Epidermal melanocyte (primary cell): ENCODE results near the gene ABCG2.
"Not testable (repeated sequence)": the region's sequence is repeated elsewhere in the genome, so short reads cannot be mapped to it uniquely, and the experiment has no call there.

ENCODE experiments used
- DNase-seq: peaks from one replicate; pipeline ENCODE4 v3.0.0; 2011; ENCODE audit warnings: low spot score; ENCODE audit not compliant: insufficient read length

ABCG2 gene

DNA sequence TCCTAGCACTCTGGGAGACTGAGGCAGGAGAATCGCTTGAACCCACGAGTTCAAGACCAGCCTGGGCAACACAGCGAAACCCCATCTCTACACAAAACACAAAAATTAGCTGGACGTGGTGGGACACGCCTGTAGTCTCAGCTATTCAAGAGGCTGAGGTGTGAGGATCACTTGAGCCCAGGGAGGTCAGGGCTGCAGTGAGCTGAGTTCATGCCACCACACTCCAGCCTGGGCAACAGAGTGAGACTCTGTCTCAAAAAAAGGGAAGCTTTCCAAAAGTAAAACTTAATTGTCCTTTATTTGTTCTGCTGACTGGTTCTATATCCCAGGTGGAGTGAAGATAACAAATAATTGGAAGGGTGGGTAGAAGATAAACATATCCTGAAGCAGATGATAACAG is 45.6 kb downstream of the ABCG2 start:
- DNase-seq, result no peak

GRCh38 chr4:88110826-88111225 is 47.6 kb downstream of the ABCG2 start:
- DNase-seq, result no peak

- DNase-seq, result no peak
These were observed 49.1 kb downstream of the ABCG2 start for GRCh38 chr4:88109123-88109881.

- no peak for DNase-seq
These were observed 49.7 kb downstream of the ABCG2 start for GRCh38 chr4:88108747-88109122.

DNA sequence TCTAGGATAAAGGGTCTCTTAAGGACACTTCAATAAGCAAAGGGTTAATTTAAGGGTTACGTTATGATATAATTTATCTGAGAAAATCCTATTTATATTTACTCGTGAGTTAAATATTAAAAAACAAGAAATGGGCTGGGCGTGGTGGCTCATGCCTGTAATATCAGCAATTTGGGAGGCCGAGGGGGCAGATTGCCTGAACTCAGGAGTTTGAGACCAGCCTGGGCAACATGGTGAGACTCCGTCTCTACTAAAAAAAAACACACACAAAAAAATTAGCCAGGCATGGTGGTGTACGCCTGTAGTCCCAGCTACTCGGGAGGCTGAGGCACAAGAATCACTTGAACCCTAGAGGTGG is 50.4 kb downstream of the ABCG2 start:
- DNase-seq, result not testable (repeated sequence)

DNA sequence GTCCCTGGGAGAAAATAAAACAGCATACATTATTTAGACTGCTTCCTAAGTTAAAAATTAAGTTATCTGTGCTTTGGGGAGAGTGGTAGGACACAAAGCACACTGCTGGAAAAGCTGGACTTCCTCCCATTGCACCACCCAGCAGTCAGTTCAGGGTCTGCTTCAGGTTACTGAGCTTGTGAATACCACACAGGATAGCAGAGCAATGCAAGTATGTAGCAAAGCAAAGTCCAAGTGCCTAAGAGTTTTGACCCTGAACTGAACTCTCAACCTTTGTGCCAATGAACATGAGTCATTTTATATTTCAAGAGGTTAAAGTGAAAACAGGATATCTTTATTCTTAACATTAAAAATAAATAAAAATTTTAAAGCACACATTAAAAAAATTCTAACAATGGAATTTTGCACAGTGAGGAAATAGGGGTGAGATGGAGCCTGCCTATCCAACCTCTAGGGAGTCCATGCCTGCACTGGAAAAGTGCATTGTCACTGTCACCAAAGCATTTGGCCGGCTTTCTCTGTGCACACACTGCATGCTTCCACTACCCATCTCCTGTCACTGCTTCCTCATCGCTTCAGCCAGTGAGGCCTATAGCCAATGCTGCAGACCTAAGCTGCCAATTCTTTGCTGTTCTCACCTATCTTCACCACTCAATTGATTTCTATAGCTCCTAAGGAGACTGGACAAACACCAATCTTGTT is 50.9 kb downstream of the ABCG2 start:
- no peak for DNase-seq

DNA sequence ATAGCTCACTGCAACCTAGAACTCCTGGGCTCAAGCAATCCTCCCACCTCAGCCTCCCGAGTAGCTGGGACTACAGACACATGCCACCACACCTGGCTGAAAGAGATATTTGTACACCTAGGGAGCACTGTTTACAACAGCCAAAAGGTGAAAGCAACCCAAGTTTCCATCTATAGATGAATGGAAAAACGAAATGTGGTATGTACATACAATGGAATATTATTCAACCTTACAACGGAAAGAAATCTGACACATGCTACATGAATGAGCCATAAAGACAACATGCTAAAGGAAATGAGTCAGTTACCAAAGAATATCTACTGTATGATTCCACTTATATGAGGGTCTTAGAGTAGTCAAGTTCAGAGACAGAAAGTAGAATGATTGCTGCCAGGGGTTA is 52.2 kb downstream of the ABCG2 start:
- DNase-seq, result no peak

DNA sequence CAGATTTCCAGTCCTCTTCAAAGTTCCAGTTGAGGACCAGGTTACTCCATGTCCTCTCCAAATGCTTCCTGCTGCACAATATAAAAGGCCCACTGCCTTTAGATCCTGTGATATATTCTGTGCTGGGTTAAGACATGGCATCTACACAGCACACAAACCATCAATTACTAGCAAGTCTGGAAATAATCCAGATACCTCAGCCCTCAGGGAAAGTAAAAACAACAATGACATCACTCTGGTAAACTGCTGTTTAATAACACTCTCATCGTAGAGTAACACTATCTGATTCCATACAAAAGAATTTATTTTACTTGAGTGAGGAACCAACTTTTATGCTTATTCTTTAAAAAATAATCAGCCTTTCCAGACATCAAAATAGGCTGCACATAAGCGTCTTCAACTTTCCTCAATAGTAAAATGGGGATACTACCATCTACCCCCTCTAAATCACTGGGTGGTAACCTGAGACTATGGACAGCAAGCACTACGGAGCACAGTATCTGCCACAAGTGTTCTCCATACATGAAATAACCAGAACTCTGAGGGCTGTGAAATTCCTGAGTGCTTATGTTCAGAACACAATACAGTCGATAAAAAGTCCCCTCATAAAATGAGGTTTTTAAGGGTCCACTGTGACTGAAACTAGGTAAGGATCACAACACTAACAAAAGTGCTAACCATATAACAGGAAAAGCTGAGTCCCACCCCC is 53.4 kb downstream of the ABCG2 start:
- no peak for DNase-seq

DNA sequence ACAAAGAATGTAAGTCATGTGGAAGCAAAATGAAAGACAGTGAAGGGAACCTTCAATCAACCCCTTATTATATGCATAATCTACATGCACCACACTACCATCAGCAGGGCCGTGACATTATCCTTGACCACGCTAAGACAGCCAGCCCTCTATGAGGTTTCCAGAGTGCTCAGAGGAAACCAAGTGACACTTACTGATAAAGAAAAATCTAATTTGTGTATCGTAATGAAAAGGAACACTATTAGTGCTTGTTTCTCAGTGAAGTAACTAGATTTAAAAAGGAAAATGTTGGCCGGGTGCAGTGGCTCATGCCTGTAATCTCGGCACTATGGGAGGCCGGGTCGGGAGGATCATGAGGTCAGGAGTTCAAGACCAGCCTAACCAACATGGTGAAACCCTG is 56.4 kb downstream of the ABCG2 start:
- DNase-seq, result no peak

- DNase-seq, result no peak
These were observed 57.3 kb downstream of the ABCG2 start for GRCh38 chr4:88101165-88101564.

- no peak for DNase-seq
These were observed 59.3 kb downstream of the ABCG2 start for GRCh38 chr4:88098993-88099752.

GRCh38 chr4:88097781-88098180 is 60.7 kb downstream of the ABCG2 start:
- DNase-seq, result no peak

GRCh38 chr4:88097301-88097700 is 61.1 kb downstream of the ABCG2 start:
- no peak for DNase-seq

GRCh38 chr4:88093874-88094273 is 64.6 kb downstream of the ABCG2 start:
- no peak for DNase-seq

GRCh38 chr4:88091378-88091777 is 67.1 kb downstream of the ABCG2 start:
- no peak for DNase-seq

DNA sequence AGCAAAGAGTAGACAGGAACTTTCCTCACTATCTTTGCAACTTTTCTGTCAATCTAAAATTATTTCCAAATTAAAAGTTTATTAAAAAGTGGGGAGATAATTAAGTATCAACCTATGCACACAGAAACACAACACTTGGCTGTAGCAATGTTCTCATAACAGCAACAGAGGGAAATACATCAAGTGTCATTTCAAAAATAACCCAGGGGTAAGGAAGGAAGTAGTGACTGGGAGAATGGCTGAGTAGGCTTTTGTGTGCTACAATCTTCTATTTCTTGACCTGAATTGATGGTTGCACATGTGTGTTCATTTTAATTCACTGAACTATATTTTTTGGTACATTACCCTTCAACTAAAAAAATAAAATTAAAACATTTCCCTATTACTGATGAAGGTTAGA is 67.5 kb downstream of the ABCG2 start:
- no peak for DNase-seq

GRCh38 chr4:88087004-88087403 is 71.4 kb downstream of the ABCG2 start:
- DNase-seq, result no peak

DNA sequence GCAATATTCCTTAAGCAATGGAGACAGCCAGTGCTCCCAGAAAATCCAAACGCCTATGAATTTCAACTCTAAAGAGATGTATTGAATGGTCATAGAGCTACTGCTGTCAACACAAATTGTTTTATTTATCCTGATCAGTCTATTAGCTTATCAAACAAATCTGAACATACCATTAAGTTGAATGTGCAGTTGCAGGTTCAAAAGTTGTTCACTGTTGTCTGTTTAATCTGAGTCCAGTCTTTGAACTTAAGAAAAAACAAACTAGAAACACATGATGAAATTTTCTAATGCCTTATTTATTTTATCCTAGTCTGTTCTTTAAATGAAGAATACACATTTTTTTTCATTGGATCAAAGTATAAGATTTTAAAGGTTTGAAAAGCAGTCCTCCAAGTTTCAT is 77.8 kb downstream of the ABCG2 start:
- no peak for DNase-seq

DNA sequence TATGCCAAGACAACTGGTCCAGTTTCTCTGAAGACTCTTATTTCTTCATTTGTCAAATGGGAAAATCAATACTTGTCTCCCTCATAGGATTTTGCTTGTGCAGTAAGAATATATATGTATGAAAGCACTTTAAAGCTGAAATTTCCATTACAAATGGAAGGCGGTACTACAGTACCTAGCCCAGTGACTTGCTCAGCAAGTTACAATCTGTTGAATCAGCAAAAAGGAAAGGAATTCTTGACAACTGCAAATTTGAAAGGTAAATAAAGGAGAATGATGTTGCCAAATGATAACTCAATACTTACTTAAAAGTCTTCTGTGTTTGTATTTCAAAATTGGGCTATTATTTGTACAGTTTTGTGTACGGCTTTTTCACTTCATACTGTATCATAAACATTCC is 79.9 kb downstream of the ABCG2 start:
- no peak for DNase-seq

GRCh38 chr4:88077911-88078524 is 80.4 kb downstream of the ABCG2 start:
- no peak for DNase-seq

DNA sequence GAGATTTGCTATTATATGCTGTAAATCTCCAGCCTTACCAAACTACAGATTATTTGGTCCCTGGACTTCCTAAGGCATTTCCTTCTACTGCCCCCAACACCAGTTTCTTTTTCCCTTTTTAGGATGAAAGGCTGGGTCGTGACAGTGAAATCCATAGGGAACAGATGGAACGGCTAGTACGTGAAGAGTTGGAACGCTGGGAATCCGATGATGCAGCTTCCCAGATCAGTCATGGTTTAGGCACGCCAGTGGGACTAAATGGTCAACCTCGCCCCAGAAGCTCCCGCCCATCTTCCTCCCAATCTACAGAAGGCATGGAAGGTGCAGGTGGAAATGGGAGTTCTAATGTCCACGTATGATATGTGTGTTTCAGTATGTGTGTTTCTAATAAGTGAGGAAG is 83.1 kb downstream of the ABCG2 start:
- no peak for DNase-seq
